B cell (primary cell): ENCODE results near the gene ZMYND10. TPM values are rescaled to one million over a fixed set of nuclear protein-coding genes. Genes with fewer than 3 reads are reported as not detected.

ENCODE experiments used
- ATAC-seq: fragments of 200-7000 bp; cut with Tn5 transposase; one replicate; pipeline ENCODE4 v1.10.0; 2021; ENCODE audit warnings: low read depth, mild to moderate bottlenecking, moderate number of reproducible peaks, moderate library complexity
- CTCF ChIA-PET: fragments of 350-600 bp; sonication (Branson Sonifier 250); formaldehyde crosslinking; loops from one replicate; lab custom pipeline; 2021; ENCODE audit warnings: antibody characterized with exemption, inconsistent platforms; lab: Charles Lee
- POLR2A ChIA-PET: fragments of 350-600 bp; sonication (Branson Sonifier 250); formaldehyde crosslinking; loops from one replicate; lab custom pipeline; 2021; ENCODE audit warnings: antibody characterized with exemption; lab: Charles Lee
- DNase-seq: peaks from one replicate; pipeline ENCODE4 v3.0.0; 2013
- H2AFZ ChIP-seq: 2 replicates; pipeline ENCODE4 v1.6.1; 2012; ENCODE audit warnings: mild to moderate bottlenecking, low read depth, low read length; ENCODE audit not compliant: insufficient read depth, poor library complexity, severe bottlenecking
- H3K27ac ChIP-seq, 2 donors: 1 replicate in 1 of 2; 2 replicates in 1 of 2; pipeline ENCODE4 v1.5.1; 2012 to 2013; ENCODE audit warnings: low read length in 2 of 2, mild to moderate bottlenecking in 2 of 2, moderate library complexity in 1 of 2
- H3K27me3 ChIP-seq, 4 experiments: fragments of 200-600 bp in 1 of 4; sonication (generic) in 1 of 4; replicated peaks in 1 of 4; 1 replicate in 2 of 4; 2 replicates in 2 of 4; pipeline versions ENCODE4 v1.6.1 to v1.7.0; 2013 to 2016; ENCODE audit warnings: low read length in 3 of 4, mild to moderate bottlenecking in 2 of 4, mixed read lengths in 1 of 4, moderate library complexity in 1 of 4; ENCODE audit not compliant: insufficient read depth in 4 of 4, control insufficient read depth in 3 of 4; ENCODE audit errors: control extremely low read depth in 1 of 4
- H3K36me3 ChIP-seq, 2 experiments: replicated peaks in 1 of 2; 1 replicate in 1 of 2; 2 replicates in 1 of 2; pipeline versions ENCODE4 v1.6.1 to v1.7.1; 2013; ENCODE audit warnings: low read length in 1 of 2; ENCODE audit not compliant: insufficient read depth in 2 of 2, control insufficient read depth in 1 of 2; ENCODE audit errors: control extremely low read depth in 1 of 2, extremely low read depth in 1 of 2
- H3K4me1 ChIP-seq, 2 donors: fragments of 200-600 bp in 1 of 2; sonication (generic) in 1 of 2; 1 replicate in 1 of 2; 2 replicates in 1 of 2; pipeline versions ENCODE4 v1.5.1 to v1.6.1; 2013 to 2017; ENCODE audit warnings: low read length in 2 of 2; ENCODE audit not compliant: control insufficient read depth in 2 of 2, insufficient read depth in 2 of 2
- H3K4me2 ChIP-seq: replicated peaks from 2 replicates; pipeline ENCODE3; 2012; ENCODE audit warnings: mild to moderate bottlenecking, low read depth, low read length; ENCODE audit not compliant: poor library complexity, severe bottlenecking
- H3K4me3 ChIP-seq, 5 experiments: fragments of 200-600 bp in 1 of 5; sonication (generic) in 1 of 5; 1 replicate in 3 of 5; 2 replicates in 2 of 5; pipeline versions ENCODE4 v1.5.1 to v1.7.0; 2011 to 2016; ENCODE audit warnings: low read length in 4 of 5, mild to moderate bottlenecking in 4 of 5, low read depth in 2 of 5, control low read depth in 1 of 5, moderate library complexity in 1 of 5; ENCODE audit not compliant: insufficient read depth in 1 of 5; ENCODE audit errors: control extremely low read depth in 1 of 5, extremely low read depth in 1 of 5
- H3K79me2 ChIP-seq: fragments of 200-600 bp; sonication (generic); one replicate; pipeline ENCODE4 v1.6.0; 2016; ENCODE audit warnings: low read length; ENCODE audit not compliant: control insufficient read depth, insufficient read depth
- H3K9ac ChIP-seq: fragments of 200-600 bp; sonication (generic); 2 replicates; pipeline ENCODE4 v1.6.1; 2017; ENCODE audit warnings: mild to moderate bottlenecking, low read length, moderate library complexity
- H3K9me3 ChIP-seq, 3 donors: one replicate each; pipeline versions ENCODE4 v1.6.1 to v1.7.1; 2013; ENCODE audit warnings: low read length in 2 of 3; ENCODE audit not compliant: control insufficient read depth in 2 of 3, insufficient read depth in 1 of 3; ENCODE audit errors: control extremely low read depth in 1 of 3
- H4K20me1 ChIP-seq: 2 replicates; pipeline ENCODE4 v1.6.0; 2012; ENCODE audit warnings: mild to moderate bottlenecking, low read length; ENCODE audit not compliant: insufficient read depth, control insufficient read depth, poor library complexity, severe bottlenecking
- H3K27ac Mint-ChIP-seq: one replicate; pipeline ENCODE4 v1.8.0; 2021; ENCODE audit warnings: mixed read lengths
- H3K27me3 Mint-ChIP-seq: one replicate; pipeline ENCODE4 v1.8.0; 2021; ENCODE audit warnings: mixed read lengths
- H3K4me1 Mint-ChIP-seq: one replicate; pipeline ENCODE4 v1.8.0; 2021; ENCODE audit warnings: mixed read lengths
- H3K4me3 Mint-ChIP-seq: one replicate; pipeline ENCODE4 v1.8.0; 2021; ENCODE audit warnings: mixed read lengths
- H3K9me3 Mint-ChIP-seq: one replicate; pipeline ENCODE4 v1.8.0; 2022; ENCODE audit warnings: mixed read lengths; ENCODE audit not compliant: insufficient read depth
- CTCF ChIP-seq: fragments of 200-600 bp; IDR thresholded peaks from one replicate; pipeline ENCODE4 v1.8.0; 2022; ENCODE audit warnings: antibody characterized with exemption, mild to moderate bottlenecking
- EZH2 ChIP-seq: IDR thresholded peaks from 2 replicates; pipeline ENCODE4 v1.6.1; 2012; ENCODE audit warnings: borderline replicate concordance, low read depth, mild to moderate bottlenecking, moderate library complexity, low read length; ENCODE audit not compliant: insufficient read depth, poor library complexity, severe bottlenecking
- WGBS: methylation state at CpG from one replicate; pipeline ENCODE4 v1.1.5; 2013; ENCODE audit warnings: missing lambda C conversion rate; ENCODE audit not compliant: insufficient coverage; 5-methylcytosine and 5-hydroxymethylcytosine counted together
- intact Hi-C: fragments of 100-400 bp; cut with micrococcal nuclease; formaldehyde crosslinking; loops from one replicate; pipeline ENCODE4 v1.10.0; 2022
- polyA plus RNA-seq: library from polyadenylated mRNA; depleted of rRNA; stranded (reverse); fragments of >200 nt; gene quantifications from 2 replicates; pipeline ENCODE4 v1.2.3, GENCODE V29; 2012
- total RNA-seq, 2 donors: library from RNA; stranded (reverse); fragments of 120-200 nt in 1 of 2; gene quantifications; 1 replicate in 1 of 2; 2 replicates in 1 of 2; pipeline versions ENCODE4 v1.2.3 to v1.2.4, GENCODE V29; 2013 to 2022

ZMYND10 gene
- total and polyA plus RNA-seq, 2 donors (not counting 1 experiment from before 2014, with no cell fraction given), result 1.8 to 2.4 TPM

- Histone ChIP-seq H3K27me3 (no peaks in the 10 kb centered on the region), H3K36me3 (no peaks in the 10 kb centered on the region), H3K4me1 (peaks cover 18 to 29% of the 10 kb centered on the region in 2 donors), H3K9me3 (peaks cover 0 to under 1% (median 0%) of the 10 kb centered on the region in 3 donors), H3K4me2 (no peak overlapping the region), H3K9ac (no peak overlapping the region), H4K20me1 (no peaks in the 10 kb centered on the region), H3K79me2 (peaks cover 13% of the 10 kb centered on the region), H3K27ac (no peak overlapping the region), H2AFZ (no peak overlapping the region), H3K4me3 (no peak overlapping the region)
- Mint-ChIP-seq H3K27me3 (no peaks in the 10 kb centered on the region), H3K27ac (no peak overlapping the region), H3K9me3 (no peaks in the 10 kb centered on the region), H3K4me1 (peaks cover 37% of the 10 kb centered on the region), H3K4me3 (no peak overlapping the region)
- ATAC-seq, result no peak
- TF ChIP-seq EZH2 (no peak), CTCF (no peak)
- intact Hi-C loops, result no loop called here
- WGBS, result 97% methylated on average over 31 of the region's 32 CpGs
- POLR2A ChIA-PET, result no interaction called here
- no peak for DNase-seq
- CTCF ChIA-PET, result interaction anchor here (0.5 to 1.1 kb wide), 3 partner anchors 12 to 52 kb away, joined by 3 to 4 read pairs (median 3); no protein-coding TSS in a partner anchor
Observed at GRCh38 chr3:50302095-50303012, 43.2 kb downstream of the ZMYND10 start.
